ENCODE measurements around the gene LMAN2.

The LMAN2 gene

GRCh38 chr5:177330991-177331842 is 20.3 kb downstream of the LMAN2 start:
- Histone ChIP-seq H3F3A (ENCODE audit: insufficient read depth) (no peaks in the 10 kb centered on the region), H2AFZ (ENCODE audit: low read depth, low read length, severe bottlenecking) (no peak overlapping the region), H3K27me3 (ENCODE audit: low read length) (no peaks in the 10 kb centered on the region), H3K9me2 (replicated peaks; ENCODE audit: insufficient read depth, low read length) (no peaks in the 10 kb centered on the region), H3K27ac (ENCODE audit: low read depth, low read length) (no peak overlapping the region), H4K20me1 (ENCODE audit: low read depth, low read length) (no peaks in the 10 kb centered on the region), H3K79me2 (ENCODE audit: insufficient read depth, low read length) (no peaks in the 10 kb centered on the region), H3K4me3 (ENCODE audit: insufficient read depth, low read length, poor library complexity, severe bottlenecking) (no peak overlapping the region), H3K9me3 (ENCODE audit: insufficient read depth, low read length) (no peaks in the 10 kb centered on the region), H3K36me3 (ENCODE audit: low read length) (0 out of 2 replicates have a peak, but pooled peaks cover 7% of the 10 kb centered on the region), H3K4me2 (ENCODE audit: low read depth, low read length, poor library complexity, severe bottlenecking) (no peak overlapping the region), H3K9ac (ENCODE audit: low read length) (no peak overlapping the region)
- TF ChIP-seq EZH2phosphoT487 (conservative IDR thresholded peaks at IDR 0.05; ENCODE audit: low read length) (no peak), CTCF (IDR thresholded peaks at IDR 0.05; ENCODE audit: insufficient read depth, low read length, poor library complexity, severe bottlenecking) (no peak)

GRCh38 chr5:177329883-177330282 is 21.6 kb downstream of the LMAN2 start:
- Histone ChIP-seq H3K36me3 (ENCODE audit: low read length) (0 out of 2 replicates have a peak, but pooled peaks cover 7% of the 10 kb centered on the region), H4K20me1 (ENCODE audit: low read depth, low read length) (no peaks in the 10 kb centered on the region), H3K9me2 (replicated peaks; ENCODE audit: insufficient read depth, low read length) (no peaks in the 10 kb centered on the region), H3K4me3 (ENCODE audit: insufficient read depth, low read length, poor library complexity, severe bottlenecking) (no peak overlapping the region), H3F3A (ENCODE audit: insufficient read depth) (no peaks in the 10 kb centered on the region), H2AFZ (ENCODE audit: low read depth, low read length, severe bottlenecking) (no peak overlapping the region), H3K79me2 (ENCODE audit: insufficient read depth, low read length) (no peaks in the 10 kb centered on the region), H3K27me3 (ENCODE audit: low read length) (no peaks in the 10 kb centered on the region), H3K9ac (ENCODE audit: low read length) (no peak overlapping the region), H3K4me2 (ENCODE audit: low read depth, low read length, poor library complexity, severe bottlenecking) (no peak overlapping the region), H3K27ac (ENCODE audit: low read depth, low read length) (no peak overlapping the region), H3K9me3 (ENCODE audit: insufficient read depth, low read length) (no peaks in the 10 kb centered on the region)
- TF ChIP-seq EZH2phosphoT487 (conservative IDR thresholded peaks at IDR 0.05; ENCODE audit: low read length) (no peak), CTCF (IDR thresholded peaks at IDR 0.05; ENCODE audit: insufficient read depth, low read length, poor library complexity, severe bottlenecking) (no peak)

- Histone ChIP-seq H3K27ac (ENCODE audit: low read depth, low read length) (no peak overlapping the region), H4K20me1 (ENCODE audit: low read depth, low read length) (no peaks in the 10 kb centered on the region)
These were observed 22.8 kb downstream of the LMAN2 start for GRCh38 chr5:177328545-177329231.

More at GRCh38 chr5:177328545-177329231, 22.8 kb downstream of the LMAN2 start:
- Histone ChIP-seq H3K9me2 (replicated peaks; ENCODE audit: insufficient read depth, low read length) (no peaks in the 10 kb centered on the region), H3F3A (ENCODE audit: insufficient read depth) (no peaks in the 10 kb centered on the region), H3K9ac (ENCODE audit: low read length) (no peak overlapping the region), H3K4me2 (ENCODE audit: low read depth, low read length, poor library complexity, severe bottlenecking) (no peak overlapping the region), H3K36me3 (ENCODE audit: low read length) (0 out of 2 replicates have a peak, but pooled peaks cover 5% of the 10 kb centered on the region), H3K4me3 (ENCODE audit: insufficient read depth, low read length, poor library complexity, severe bottlenecking) (no peak overlapping the region), H2AFZ (ENCODE audit: low read depth, low read length, severe bottlenecking) (no peak overlapping the region), H3K27me3 (ENCODE audit: low read length) (no peaks in the 10 kb centered on the region), H3K9me3 (ENCODE audit: insufficient read depth, low read length) (no peaks in the 10 kb centered on the region), H3K79me2 (ENCODE audit: insufficient read depth, low read length) (no peaks in the 10 kb centered on the region)
- TF ChIP-seq EZH2phosphoT487 (conservative IDR thresholded peaks at IDR 0.05; ENCODE audit: low read length) (no peak), CTCF (IDR thresholded peaks at IDR 0.05; ENCODE audit: insufficient read depth, low read length, poor library complexity, severe bottlenecking) (no peak)

All from SU-DHL-6 (cell line).